Measurements from ENCODE around the gene QSOX2.

GRCh38 chr9:136289651-136290507 lies 44.3 kb upstream of the QSOX2 start:
- TF ChIP-seq CTCF (IDR thresholded peaks at IDR 0.05) = no peak
- no peak for TF ChIP-seq POLR2AphosphoS5 (IDR thresholded peaks at IDR 0.05)
- no peak for TF ChIP-seq POLR2A (IDR thresholded peaks at IDR 0.05)

Measured in upper lobe of left lung (tissue), 4 donors.